Stimulated activated CD4-positive, alpha-beta T cell treated with anti-CD3 and anti-CD28 coated beads, TNF-alpha, amount 100 ng/mL, for 1 hour (primary cell): ENCODE results near the gene VAC14.

ENCODE experiments used
- DNase-seq, 3 donors: peaks; one replicate each; pipeline ENCODE4 v3.0.0-alpha.2; 2020; ENCODE audit warnings: low read depth in 3 of 3, low spot score in 1 of 3

VAC14 gene

DNA sequence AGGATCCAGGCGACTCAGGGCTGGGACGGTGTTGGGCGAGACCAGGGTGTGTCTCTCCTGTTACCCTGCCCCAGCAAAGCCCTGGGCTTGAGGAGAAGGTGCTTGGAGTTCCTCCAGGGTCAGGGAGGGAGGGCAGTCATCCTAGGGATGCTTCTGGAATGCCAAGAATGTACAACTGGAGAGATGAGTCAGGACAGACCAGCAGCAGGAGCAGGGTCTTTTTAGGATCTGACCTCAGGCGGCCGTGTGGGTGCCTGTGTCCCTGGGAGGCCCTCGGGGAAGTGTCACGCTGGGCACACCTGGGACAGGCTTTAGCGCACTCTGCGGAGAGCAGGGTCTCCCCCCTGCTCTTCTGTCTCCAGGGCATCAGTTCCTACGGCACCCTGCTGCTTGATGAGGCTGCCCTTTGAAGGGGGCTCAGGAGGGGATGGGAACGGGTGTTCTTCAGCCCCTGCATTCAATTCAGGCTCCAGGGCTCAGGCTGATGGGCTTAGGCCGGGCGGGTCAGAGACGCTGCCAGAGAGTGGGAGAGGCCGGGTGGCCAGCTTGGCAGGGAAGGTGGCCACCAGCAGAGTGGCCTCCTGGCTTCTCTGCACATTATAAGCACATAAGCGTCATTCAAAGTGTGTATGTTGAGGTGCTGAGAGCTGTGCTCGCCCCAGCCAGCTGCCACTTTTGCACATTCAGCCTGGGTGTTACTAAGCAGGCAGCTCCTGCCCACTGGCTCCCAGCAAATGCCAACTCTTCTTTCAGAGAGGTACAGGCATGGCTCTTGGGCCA lies 106.7 kb downstream of the VAC14 start:
- no peak for DNase-seq

DNA sequence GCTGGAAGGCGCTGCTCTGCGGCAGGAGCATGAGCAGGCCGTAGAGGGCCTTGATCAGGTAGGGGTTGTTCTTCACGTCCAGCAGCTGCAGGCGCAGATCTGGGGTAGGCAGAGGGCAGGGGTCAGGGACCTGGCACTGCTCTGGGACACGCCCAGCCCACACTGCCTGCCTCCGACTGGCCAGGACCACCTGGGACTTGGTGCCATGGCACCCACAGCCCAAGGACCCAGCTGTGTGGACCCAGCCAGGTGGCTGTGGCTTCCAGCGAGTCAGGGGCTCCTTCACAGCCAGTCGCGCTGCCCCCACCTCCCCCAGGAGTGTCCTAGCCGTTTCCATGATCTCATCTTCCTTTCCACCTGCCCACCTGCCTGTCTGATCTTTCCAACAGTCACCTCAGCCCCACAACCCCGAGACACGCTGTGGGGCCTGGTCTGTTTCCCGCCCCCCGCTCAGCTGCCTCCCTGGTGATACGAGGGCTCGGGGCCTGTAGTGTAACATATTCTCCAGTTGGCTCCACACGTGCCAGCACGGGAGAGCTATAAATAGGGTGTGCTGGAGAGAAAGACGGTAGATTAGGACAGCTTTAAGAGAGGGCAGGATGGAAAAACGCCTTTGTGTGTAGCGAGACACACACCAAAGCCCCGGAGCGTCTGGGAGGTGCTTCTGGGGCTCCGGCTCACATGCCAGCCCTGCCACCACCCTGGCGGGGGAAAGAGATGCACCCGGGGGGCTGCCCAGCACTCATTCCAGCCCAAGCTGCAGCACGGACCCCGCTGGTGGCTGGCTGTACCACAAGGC lies 107.9 kb downstream of the VAC14 start:
- DNase-seq, result no peak

DNA sequence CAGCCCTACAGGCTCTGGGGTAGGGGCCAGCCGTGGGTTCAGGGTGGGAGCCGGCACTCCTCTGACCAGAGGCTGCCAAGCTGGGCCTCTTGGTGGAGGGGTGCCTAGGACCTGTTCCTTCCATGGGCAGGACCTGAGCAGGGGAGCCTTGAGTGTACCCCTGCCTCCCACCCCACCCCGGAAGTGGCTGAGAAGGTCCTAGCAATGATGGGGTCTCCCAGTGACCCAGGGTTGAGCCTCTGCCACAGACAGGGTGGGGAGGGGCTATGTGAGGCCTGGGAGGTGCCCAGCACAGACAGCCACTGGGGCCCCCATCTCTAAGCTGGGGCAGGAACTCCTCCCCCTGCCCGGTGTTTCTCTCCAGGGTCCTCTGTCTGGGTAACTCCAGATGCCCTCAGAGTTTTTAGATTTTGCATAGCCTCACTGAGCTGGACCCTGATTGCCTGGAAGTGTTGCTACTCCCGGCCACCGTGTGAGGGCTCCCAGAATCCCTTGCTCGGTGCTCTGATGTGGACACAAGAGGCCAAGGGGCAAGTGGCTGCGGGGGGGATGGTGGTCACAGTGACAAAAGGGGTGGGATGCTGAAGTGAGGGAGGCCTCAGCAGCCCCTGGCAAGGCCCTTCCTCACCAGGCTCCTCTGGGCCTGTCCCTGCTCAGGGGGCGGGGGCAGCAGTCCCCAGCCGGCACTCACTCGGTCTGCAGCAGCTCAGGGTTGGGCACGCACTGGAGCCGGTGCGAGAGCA lies 108.7 kb downstream of the VAC14 start:
- DNase-seq, result no peak

DNA sequence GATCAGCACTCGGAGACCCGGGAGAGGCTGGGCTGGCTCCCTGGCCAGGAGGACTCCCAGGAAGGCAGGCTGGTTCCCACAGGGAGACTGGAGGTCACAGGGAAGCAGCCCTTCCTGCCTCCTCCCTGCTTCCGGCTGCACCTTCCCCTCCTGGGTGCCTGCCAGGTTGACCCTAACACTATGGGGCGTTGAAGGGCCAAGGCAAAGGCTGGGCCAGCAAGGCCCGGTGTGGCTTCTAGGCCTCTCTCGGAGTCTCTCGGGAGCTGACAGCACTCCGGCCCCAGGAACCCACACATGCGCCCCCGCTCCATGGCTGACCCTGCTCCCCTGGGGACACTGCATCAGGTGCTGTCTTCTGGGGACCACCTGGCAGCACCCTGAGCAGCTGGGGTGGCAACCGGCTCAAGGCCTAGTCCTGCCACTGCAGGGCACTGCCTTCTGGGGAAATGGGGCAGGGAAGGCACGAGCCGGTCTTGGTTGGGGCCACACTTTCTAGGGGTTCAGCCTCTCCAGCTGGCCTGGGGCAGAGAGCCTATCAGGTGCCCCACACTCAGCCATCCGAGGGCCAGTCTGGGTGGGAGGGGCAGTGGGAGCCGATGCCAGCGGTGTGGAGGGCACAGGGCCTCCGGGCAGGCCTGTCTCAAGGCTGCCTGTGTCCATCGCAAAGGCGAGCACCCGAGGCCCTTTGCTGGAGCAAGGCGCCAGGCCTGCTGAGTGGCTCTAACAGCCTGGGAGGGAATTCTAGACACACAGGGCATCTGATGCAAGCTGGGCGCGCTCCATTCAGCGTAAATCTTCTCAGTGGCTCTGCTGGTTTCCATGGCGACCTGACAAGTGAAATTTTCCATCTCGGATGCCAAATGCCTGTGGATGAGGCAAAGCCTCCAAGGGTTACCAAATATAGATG lies 109.5 kb downstream of the VAC14 start:
- no peak for DNase-seq

DNA sequence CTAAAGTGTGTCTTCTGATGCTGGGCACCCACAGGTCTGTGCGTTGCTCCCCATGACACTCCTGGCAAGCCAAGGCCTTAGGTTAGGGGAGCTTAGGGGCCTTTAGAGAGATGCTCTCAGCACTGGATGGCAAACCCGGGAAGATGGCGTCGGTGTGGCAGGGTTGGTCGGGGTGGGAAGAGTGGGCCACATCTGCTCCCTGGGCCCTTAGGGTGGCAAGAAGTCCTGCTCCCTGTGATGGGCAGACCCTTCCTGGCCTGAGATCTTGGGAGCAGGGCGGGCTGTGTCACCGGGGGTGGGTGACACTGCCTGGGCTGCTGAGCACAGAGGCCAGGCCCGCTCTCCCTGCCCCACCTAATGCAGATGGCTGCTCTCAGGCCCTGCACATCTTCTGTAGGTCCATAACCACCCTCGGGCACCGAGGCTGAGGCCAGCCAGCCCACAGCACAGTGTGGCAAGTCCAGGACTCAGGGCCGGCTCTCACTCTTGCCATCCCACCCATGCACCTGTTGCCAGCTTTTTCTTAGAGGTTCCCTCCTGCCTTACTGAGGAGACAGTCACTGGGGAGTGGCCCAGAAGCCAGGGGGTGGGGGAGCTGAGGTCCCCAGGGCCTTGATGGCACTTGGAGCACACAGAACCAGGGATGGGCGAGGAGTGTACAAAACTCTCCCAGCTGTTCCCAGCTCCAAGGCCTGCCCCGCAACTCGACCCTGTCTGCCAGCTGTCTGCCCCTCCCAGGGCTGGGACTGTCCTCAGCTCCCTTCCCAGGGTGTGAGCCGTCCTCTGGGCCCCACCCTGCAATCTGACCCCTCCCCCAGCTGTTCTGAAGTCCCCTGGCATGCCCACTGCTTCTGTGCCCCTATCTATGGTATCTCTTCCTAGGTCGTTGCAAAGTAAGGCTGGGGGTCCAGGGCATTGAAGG lies 110.7 kb downstream of the VAC14 start:
- no peak for DNase-seq

DNA sequence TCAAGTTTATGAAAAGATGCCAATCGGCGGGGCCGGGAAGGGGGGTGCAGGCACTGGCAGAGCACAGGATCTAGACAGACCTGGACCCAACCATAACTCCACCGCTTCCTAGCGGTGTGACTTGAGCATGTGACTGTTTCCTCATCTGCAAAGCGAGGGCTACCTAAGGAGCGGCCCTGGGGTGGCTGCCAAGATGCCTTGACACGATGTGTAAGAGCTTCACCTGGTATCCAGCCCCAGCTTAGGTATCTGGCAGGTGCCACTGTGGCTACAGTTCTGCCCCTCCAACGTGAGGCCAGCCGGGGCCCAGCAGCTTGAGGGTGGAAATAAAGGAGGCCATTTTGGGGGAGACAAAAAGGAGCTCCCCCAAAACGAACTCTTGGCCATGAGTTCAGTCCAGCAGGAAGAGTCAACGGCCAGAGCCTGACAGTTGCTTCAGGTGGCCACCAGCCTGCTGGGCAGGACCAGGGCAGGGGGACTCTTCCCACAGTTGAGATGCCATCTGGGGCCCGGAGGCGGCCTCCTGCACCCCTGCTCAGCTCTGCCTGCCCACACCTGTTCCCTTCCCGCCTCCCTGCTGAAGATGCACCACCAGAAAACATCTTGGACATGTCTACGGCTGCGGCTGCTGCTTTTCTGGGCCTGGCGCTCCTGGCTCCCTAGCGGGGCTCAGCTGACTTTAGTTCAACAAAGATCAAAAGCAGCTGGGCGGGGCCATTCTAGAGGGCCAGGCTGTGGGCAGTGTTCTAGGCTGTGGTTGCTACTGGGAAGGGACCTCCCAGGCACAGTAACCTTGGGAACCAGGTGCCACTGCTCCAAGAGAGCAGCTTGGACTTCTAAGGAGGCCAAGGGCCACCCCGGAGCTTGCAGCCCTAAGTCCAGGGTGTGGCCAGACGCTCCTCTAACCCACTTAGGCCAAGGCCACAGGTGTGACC lies 111.7 kb downstream of the VAC14 start:
- no peak for DNase-seq

DNA sequence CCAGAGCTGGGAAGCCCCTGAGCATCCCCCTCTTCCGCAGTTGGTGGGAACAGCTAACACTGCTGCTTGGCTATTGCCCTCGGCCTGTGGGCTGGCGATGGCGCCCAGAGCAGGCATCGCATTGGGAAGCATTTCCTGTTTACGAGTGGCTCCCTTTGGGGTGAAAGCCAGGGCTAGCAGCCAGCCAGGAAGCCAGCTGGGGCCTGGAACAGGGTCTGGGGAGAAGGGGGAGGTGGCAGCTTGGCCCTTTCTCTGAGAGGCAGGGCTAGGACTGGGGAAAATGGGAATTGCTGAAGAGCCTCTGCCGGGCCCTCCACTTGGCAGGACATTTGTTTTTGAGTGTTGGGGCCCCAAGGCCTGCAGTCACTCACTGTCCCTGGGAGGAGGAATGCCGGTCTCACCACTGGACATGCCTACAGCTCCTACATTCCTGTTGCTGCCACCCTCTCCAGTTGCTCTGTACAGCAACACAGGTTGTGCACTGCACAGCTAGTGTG lies 112.7 kb downstream of the VAC14 start:
- no peak for DNase-seq

DNA sequence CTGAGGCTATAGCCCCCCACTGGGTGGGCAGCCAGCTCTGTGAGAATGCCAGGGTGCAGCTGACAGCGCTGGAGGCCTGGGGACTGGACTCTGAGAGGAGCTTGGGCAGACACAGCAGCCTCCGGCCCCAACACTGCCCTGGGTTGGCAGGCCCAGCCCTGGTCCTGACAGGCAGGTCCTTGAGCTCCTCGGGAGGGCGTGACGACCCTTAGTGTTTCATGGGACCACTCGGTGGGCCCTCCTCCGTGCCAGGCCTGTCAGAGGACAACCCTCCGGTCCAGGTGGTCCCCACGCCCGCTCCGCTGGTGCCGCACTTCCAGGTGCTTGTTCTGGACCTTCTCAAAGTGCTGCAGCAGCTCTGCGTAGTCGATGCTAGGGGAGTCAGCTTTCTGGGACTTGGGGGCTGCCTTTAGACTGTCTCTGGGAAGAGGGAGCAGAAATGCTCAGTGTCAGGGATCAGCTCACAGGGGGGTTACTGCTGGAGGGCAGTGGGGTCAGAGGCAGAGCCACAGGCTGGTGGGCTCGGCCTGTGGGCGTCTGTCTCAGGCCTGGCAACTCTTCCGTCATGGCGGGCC lies 113.2 kb downstream of the VAC14 start:
- DNase-seq, result no peak

DNA sequence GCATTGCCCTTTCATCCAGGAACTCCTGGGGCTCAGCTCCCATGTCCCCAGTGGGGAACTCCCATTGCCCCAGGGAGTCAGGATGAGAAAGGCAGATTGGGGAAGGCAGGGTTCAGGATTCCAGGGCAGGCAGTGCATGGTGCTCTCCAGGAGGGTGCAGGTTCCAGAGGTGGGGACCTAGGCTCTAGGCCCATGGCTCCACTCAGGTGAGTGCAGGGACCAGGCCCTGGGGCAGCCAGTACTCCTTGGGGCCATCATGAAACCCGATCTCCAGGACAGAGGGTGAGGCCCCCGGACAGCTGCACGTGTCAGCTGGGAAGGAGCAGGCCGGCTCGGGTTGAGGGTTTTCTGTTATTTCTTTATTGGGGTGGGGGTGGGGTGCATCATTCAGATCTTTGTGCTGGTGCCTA lies 113.9 kb downstream of the VAC14 start:
- DNase-seq, result no peak

DNA sequence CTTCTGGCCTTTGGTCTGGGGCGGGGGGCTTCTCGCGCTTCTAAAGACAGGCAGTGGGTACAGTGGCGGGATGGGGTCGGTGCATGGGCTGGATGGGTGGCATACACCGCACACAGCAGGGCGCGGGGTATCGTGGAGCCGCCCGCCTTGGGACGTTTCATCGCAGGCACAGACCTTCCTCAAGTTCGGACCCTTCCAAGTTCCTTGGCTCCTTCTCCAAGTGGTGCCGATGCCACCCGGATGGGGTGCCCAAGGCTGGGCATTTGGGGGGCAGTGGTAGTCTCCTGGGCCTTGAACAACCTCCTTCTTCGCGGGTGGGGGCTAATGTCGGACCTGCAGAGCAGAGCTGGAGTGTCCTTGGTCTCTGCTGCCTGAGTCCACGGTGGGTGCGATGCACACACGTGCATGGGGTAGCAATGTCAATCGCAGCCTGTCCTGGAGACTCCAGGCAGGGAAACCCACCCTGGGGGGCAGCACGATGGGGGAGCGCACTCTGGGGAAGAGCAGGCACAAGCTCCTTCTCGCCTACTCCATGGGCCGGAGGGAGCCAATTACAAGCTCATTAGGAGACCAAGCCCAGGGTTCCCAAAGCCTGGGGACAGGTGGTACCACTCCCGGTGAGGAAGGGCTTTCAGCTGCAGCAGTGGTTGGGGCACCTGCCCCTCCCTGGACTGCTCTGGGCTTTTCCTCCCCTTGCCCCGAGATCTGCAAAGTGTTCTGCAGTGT lies 114.4 kb downstream of the VAC14 start:
- DNase-seq, result no peak

DNA sequence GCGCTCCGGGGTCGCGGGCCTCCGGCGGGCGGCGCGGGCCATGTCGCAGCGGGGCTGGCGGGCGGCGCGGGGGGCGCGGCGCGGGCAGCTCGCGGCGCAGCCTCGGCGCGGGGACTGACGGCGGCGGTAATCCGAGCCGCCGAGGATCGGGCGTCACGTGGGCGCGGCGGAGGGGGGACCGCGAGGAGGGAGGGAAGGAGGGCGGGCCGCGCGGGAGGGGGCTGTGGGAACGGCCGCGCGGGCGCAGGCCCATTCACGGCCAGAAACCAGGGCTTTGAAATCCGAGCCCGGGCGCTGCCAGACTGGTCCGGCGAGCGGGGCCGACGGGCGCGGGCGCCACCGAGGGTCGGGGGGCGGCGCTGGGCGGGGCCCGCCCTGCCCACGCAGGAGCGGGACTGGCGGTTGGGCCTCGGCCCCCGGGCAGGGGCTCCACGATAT lies 115.0 kb downstream of the VAC14 start, which contains the start of gene MTSS2:
TSS of gene MTSS2 (minus strand) at position 116 of the 438 bp plus-strand sequence. CDS start 262 bp downstream, outside the sequence.
- no peak for DNase-seq

DNA sequence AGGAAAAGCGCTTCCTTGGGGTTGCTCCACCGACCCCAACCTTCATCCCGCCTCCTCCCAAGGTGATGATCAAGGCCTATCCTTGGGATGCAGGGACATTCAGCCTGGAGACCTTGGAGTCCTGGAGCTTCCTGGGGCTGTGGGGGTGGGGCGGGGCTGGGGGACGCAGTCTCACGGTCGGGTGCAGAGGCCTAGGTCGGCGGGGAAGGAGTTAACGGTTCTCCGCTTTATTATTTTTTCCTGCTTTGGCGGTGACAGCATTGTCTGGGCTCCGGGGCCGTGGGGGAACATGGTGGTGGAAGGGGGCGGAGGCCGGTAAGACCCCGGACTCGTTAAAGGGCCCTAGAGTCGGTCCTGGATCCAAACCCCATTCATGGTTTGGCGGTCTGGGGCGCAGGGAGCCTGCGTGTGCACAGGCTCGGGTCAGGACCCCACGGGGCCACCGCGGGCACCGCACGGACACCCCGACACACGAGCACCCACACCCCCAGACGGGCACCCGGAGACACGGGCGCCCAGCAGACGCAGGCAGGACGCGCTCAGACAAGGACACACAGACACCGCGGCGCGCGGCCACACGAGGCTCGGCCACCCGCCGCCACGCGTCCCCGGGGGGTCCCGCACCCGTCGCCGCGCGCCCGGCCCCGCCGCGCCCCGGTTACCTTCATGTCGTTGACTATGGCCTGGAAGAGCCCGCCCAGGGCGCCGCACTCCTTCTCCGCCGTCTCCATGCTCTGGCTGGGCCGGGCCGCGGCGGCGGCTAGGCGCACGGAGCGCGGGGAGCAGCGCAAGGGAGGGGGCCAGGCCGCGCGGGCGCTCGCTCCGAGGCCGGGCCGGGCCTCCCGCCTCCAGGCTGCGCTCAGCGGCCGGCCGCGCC lies 115.7 kb downstream of the VAC14 start:
- DNase-seq, result no peak

DNA sequence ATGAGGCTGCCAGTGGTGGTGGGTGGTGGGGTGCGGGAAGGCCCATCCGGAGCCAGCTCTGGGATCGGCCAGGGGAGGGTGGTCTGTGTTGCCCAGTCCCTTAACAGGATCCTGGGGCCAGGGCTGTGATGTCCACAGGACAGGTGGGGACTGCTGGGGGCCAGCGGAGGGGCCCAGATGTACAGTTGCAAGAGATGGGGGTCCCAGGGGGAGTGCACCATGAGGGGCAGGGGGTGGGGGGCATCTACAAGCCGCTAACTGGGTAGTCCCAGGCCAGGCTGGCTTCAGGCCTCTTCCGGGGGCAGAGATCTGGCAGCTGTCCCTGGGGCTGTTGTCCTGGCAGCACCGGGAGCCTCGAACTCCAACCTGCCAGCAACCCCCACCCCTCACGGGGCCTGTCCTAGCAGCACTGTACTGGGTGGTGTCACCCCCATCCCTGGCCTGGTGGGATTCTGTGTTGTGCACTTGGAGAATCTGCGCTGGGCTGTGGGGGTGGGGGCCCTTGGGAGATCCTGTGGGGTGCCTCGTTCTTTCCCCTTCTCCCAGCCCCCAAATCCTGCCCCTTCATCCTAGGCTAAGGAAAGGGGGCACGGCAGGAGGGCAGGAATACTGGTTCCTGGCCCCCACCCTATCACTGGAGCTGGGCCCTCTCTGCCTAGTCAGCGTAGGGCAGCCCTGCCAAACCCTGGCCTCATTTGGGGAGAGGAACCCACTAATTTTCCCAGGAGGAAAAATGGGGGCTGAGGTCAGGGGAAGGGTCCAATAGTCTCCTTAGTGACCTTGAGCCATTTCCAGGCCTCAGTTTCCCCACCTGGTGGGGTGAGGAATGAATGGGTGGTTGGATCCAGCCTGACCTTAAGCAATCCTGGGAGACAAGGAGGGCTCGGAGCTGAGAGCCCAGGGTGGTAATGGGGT lies 116.6 kb downstream of the VAC14 start:
- DNase-seq, result no peak

DNA sequence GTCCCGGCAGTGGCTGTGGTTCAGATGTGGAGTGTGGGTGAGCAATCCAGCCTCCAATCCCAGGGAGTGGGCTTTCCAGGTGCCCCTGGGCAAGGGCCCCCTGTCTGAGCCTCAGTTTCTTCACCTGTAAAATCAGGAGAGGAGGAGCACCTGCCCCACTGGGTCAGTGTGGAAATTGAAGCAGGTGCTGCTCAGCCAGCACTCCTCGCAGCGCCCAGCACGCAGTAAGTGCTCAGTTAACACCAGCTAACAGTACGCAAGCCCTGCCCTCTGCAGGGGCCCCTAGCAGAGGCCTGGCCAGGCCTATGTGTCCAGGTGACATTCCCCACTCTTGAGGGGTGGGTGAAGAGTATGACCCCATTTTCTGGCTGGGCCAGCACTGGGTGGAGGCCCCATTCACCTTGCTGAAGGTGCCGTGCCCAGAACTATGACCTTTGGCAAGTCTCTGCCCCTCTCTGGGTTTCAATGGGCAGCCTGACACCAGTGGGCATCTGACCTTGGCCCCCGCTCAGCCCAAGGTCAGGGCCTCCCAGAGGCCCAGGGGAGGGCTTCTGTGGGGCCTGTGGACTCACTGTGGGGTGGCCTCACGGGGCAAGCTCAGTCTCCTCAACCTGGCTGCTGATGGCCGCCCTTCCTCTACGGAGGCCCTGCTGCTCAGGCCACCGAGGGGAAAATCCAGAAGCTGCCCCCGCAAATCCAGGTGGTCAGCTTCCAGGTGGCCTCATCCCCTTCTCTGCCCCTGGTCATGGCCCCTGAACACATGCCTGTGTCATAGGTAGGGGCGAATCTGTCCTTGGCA lies 117.6 kb downstream of the VAC14 start:
- DNase-seq, result no peak
